Central memory CD8-positive, alpha-beta T cell (primary cell): ENCODE results near the gene TENT4A.

Experiments
- ATAC-seq: fragments of 150-1000 bp; cut with Tn5 transposase; replicated peaks from 2 replicates; pipeline ENCODE4 v1.10.0; 2022; ENCODE audit warnings: mild to moderate bottlenecking, moderate FRiP score, moderate number of reproducible peaks; ENCODE audit not compliant: poor library complexity, severe bottlenecking; ENCODE audit errors: extremely low read depth
- DNase-seq, 2 donors: peaks; one replicate each; pipeline ENCODE4 v3.0.0; 2021; ENCODE audit warnings: low spot score in 2 of 2
- H3K27ac Mint-ChIP-seq: one replicate; pipeline ENCODE4 v1.8.0; 2022; ENCODE audit warnings: low read depth, mild to moderate bottlenecking, moderate library complexity, mixed read lengths
- H3K27me3 Mint-ChIP-seq: one replicate; pipeline ENCODE4 v1.8.0; 2022; ENCODE audit warnings: mixed read lengths
- H3K36me3 Mint-ChIP-seq: one replicate; pipeline ENCODE4 v1.8.0; 2022; ENCODE audit warnings: mild to moderate bottlenecking, moderate library complexity, mixed read lengths; ENCODE audit not compliant: insufficient read depth
- H3K4me1 Mint-ChIP-seq: one replicate; pipeline ENCODE4 v1.8.0; 2022; ENCODE audit warnings: mixed read lengths
- H3K4me3 Mint-ChIP-seq: one replicate; pipeline ENCODE4 v1.8.0; 2022; ENCODE audit warnings: mild to moderate bottlenecking, moderate library complexity, mixed read lengths
- H3K9me3 Mint-ChIP-seq: one replicate; pipeline ENCODE4 v1.8.0; 2022; ENCODE audit warnings: mixed read lengths

TENT4A gene

DNA sequence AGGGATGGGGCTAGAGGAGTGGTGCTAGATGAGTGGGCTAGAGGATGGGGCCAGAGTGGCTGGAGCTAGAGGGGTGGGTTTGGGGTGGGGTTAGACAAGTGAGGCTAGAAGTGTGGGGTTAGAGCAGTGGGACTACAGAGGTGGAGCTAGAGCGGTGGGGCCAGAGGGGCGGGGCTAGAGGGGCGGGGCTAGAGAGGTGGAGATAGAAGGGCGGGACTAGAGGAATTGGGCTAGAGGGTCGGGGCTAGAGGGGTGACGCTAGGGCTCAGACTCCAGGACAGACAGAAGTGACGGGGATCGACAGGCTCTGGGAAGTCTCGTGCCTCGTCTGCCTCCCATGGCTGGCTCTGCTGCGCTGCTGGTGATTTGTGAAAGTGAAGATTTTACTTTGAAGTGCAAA, 31.0 kb upstream of the TENT4A start:
- peaks cover 29% of the 10 kb centered on the region for H3K27me3 Mint-ChIP-seq
- H3K4me3 Mint-ChIP-seq = no peak overlapping the region

DNA sequence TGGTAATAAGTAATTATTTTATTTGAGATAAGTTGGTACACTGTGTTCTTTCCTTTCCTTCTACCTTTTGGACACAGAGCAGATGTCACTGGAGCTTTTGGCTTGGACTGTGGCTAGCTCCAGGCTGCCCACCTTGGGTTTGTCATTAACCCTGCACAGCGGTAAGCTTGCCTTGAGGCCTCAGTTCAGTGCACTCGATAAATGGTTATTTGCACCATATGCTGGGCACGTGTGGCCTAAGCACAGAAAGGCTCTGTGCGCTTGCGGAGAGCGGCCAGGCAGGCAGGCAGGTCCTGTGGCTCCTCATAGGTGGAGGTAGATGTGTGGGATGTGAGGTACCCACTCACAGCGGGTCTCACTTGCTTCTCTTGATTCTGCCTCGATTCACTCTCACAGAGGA, 30.0 kb upstream of the TENT4A start:
- Mint-ChIP-seq H3K36me3 (no peaks in the 10 kb centered on the region), H3K27me3 (peaks cover 39% of the 10 kb centered on the region), H3K9me3 (no peaks in the 10 kb centered on the region), H3K4me3 (no peak overlapping the region), H3K4me1 (peaks cover 6% of the 10 kb centered on the region), H3K27ac (no peak overlapping the region)
- DNase-seq (no peak), ATAC-seq (no peak)

More for the DNA sequence above, 31.0 kb upstream of the TENT4A start:
- ATAC-seq = no peak
- DNase-seq = no peak
- H3K9me3 Mint-ChIP-seq = no peaks in the 10 kb centered on the region
- no peak overlapping the region for H3K27ac Mint-ChIP-seq
- peaks cover under 1% of the 10 kb centered on the region for H3K4me1 Mint-ChIP-seq
- no peaks in the 10 kb centered on the region for H3K36me3 Mint-ChIP-seq

DNA sequence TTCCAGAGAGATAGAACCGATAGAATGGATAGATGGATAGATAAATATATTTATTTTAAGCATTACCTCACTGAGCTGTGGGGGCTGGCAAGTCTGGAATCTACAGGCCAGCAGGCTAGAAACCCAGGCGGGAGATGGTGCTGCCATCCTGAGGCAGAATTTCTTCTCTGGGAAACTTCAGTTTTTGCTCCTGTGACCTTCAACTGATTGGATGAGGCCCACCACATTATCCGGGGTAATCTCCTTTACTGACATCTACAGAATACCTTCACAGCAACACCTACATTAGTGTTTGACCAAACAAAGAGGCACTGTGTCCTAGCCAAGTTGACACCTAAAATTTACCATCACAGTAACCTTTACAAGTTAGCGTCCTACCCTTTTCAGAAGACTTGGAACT, 29.2 kb upstream of the TENT4A start:
- peaks cover 45% of the 10 kb centered on the region for H3K27me3 Mint-ChIP-seq
- no peaks in the 10 kb centered on the region for H3K9me3 Mint-ChIP-seq
- H3K4me1 Mint-ChIP-seq = peaks cover 6% of the 10 kb centered on the region
- no peaks in the 10 kb centered on the region for H3K36me3 Mint-ChIP-seq
- ATAC-seq = no peak
- no peak overlapping the region for H3K4me3 Mint-ChIP-seq
- no peak overlapping the region for H3K27ac Mint-ChIP-seq
- no peak for DNase-seq

DNA sequence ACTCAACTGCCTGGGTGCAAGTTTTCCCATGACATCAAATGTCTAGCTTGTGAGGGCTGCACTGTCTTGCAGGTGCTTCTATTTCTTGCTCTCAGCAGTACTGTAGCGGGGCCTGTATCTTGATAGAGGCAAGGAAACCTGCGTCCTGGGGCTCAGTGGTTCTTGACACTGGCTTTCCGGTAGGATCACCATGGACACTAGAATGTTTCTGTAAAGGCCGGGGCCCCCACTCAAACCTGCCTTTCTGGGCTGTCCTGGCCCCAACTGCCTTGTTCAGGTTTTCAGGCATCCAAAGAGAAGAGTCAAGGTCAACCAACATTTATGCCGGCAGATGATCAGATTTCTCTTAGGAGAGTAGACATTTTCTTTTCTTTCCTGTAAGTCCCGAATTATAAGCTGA, 26.7 kb upstream of the TENT4A start:
- no peak for DNase-seq
- no peaks in the 10 kb centered on the region for H3K9me3 Mint-ChIP-seq
- no peaks in the 10 kb centered on the region for H3K36me3 Mint-ChIP-seq
- no peak for ATAC-seq
- H3K4me3 Mint-ChIP-seq = no peak overlapping the region
- H3K27me3 Mint-ChIP-seq = peaks cover 65% of the 10 kb centered on the region
- H3K27ac Mint-ChIP-seq = no peak overlapping the region
- peaks cover 6% of the 10 kb centered on the region for H3K4me1 Mint-ChIP-seq

DNA sequence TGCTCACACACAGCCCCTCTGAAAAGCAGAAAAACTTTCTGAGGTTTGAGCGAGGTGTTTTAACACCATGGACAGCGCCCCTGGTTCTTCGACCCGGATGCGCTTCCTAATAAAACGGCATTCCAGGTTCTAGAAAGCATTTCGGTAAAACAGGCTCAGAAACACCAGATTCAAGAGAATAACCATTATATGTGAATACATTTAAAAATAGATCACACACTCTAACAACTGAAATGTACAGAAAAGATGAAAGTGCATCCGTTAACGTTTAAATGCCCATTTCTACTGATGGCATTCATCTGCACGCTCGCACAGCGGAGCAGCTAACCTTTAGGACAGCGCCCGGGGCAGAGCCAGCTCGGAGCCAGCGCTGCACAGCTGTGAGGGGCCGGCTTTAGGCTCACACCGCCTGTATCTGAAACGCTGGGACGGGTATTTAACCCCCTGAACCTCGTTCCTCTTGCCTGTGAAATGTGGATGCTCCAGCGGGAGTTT, 26.3 kb upstream of the TENT4A start:
- H3K27me3 Mint-ChIP-seq = peaks cover 68% of the 10 kb centered on the region

DNA sequence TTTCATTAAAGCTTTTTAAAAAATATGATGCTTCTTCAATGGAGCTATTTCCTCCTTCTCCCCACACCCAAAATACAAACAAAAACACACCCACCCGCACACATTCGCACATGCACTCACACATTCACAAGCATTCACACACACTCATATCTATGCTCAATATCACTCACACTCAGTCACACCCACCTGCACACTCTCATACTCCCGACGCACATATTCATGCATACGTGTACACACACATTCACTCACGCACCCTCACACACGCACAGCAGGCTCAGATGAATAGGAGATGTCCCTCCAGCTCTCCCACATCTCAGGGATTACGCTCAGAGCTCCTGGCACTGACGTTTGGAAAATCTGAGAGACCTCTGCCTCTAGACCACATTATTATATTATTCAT, 25.7 kb upstream of the TENT4A start:
- Mint-ChIP-seq H3K27ac (no peak overlapping the region), H3K9me3 (no peaks in the 10 kb centered on the region), H3K4me3 (no peak overlapping the region), H3K27me3 (peaks cover 73% of the 10 kb centered on the region), H3K36me3 (no peaks in the 10 kb centered on the region), H3K4me1 (peaks cover 6% of the 10 kb centered on the region)
- ATAC-seq (no peak), DNase-seq (no peak)

More for the DNA sequence above, 26.3 kb upstream of the TENT4A start:
- H3K9me3 Mint-ChIP-seq = no peaks in the 10 kb centered on the region
- DNase-seq (no peak), ATAC-seq (no peak)
- peaks cover 6% of the 10 kb centered on the region for H3K4me1 Mint-ChIP-seq
- no peak overlapping the region for H3K27ac Mint-ChIP-seq
- no peaks in the 10 kb centered on the region for H3K36me3 Mint-ChIP-seq
- H3K4me3 Mint-ChIP-seq = no peak overlapping the region

DNA sequence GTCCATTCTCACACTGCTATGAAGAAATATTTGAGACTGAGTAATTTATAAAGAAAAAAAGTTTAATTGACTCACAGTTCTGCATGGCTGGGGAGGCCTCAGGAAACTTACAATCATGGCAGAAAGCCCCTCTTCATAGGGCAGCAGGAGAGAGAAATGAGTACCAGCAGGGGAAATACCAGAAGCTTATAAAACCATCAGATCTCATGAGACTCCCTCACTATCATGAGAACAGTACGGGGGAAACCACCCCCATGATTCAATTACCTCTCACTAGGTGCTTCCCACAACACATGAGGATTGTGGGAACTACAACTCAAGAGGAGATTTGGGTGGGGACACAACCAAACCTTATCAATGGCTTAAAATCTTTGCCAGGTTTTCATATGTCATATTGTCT, 20.3 kb upstream of the TENT4A start:
- ATAC-seq (no peak), DNase-seq (no peak)
- H3K9me3 Mint-ChIP-seq = no peaks in the 10 kb centered on the region
- H3K27me3 Mint-ChIP-seq = peaks cover 84% of the 10 kb centered on the region
- H3K4me1 Mint-ChIP-seq = no peaks in the 10 kb centered on the region
- H3K27ac Mint-ChIP-seq = no peak overlapping the region
- peaks cover 1% of the 10 kb centered on the region for H3K36me3 Mint-ChIP-seq
- no peak overlapping the region for H3K4me3 Mint-ChIP-seq

DNA sequence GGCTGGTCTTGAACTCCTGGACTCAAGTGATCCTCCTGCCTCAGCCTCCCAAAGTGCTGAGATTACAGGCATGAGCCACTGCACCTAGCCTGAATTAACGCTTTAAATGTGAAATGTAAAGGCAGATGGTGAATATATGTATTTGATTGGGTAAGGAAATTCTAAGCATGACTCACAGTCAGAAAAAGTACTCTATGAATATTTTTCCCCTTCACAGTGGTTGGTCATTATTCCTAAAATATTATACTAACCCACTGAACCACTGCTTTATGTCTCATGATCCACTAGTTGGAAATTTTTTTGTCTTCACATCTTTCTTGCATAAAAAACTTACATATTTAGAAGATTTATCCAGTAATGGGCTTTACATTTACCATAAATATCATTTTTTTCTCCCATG, 14.5 kb upstream of the TENT4A start:
- DNase-seq (no peak), ATAC-seq (no peak)
- no peak overlapping the region for H3K4me3 Mint-ChIP-seq
- peaks cover 80% of the 10 kb centered on the region for H3K27me3 Mint-ChIP-seq
- peaks cover 1% of the 10 kb centered on the region for H3K36me3 Mint-ChIP-seq
- no peaks in the 10 kb centered on the region for H3K9me3 Mint-ChIP-seq
- no peak overlapping the region for H3K27ac Mint-ChIP-seq
- H3K4me1 Mint-ChIP-seq = no peaks in the 10 kb centered on the region

DNA sequence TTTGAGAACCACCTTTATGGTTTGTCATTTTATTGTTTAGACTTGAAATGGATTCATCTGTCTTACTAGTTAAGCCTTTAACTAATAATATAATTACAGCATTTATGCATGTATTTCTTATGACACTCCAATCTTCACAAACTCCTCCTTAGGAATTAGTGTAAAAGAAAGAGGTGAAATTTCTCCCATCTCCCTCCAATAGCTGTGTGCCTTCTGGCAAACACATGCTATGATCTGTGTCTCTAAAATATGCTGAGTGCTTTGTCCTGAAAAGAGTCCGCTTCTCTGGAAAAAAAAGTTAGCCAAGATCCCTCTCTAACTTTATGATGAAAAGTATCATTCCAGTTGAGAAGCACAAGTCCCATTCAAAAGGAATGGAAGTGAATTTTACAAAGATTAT, 13.9 kb upstream of the TENT4A start:
- Mint-ChIP-seq H3K4me1 (no peaks in the 10 kb centered on the region), H3K27ac (no peak overlapping the region), H3K4me3 (no peak overlapping the region), H3K36me3 (peaks cover 1% of the 10 kb centered on the region), H3K27me3 (peaks cover 74% of the 10 kb centered on the region), H3K9me3 (no peaks in the 10 kb centered on the region)
- no peak for ATAC-seq
- no peak for DNase-seq

DNA sequence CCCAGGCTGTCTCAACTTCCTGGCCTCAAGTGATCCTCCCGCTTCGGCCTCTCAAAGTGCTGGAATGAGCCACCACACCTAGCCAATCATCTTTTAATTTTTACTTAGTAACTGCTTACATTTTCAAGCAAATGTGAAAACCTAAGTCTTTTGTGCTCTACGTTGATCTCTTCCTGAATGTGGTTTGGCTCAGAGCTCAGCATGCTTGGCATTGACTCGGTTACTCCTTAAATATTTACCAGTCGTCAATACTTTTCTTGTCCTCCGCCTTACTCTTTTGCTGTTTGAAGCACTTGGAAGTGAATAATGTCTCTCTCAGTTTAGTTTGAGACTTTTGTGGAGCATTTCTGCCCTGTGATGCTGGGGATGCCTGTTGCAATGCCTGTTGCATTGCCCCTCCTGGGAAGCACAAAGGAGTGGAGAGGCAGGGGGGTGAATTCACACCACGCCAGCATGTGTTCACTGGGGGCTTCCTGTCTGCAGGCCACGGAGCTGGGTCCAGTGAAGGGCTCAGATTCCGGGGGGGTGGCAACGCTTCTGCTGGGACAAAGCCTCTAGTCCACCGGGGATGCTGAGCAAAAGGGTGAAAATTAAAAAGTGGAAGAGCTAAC, 13.1 kb upstream of the TENT4A start:
- no peaks in the 10 kb centered on the region for H3K4me1 Mint-ChIP-seq
- DNase-seq (no peak), ATAC-seq (no peak)
- H3K36me3 Mint-ChIP-seq = peaks cover 1% of the 10 kb centered on the region
- H3K27me3 Mint-ChIP-seq = peaks cover 78% of the 10 kb centered on the region
- H3K27ac Mint-ChIP-seq = no peak overlapping the region
- H3K4me3 Mint-ChIP-seq = no peak overlapping the region
- no peaks in the 10 kb centered on the region for H3K9me3 Mint-ChIP-seq

DNA sequence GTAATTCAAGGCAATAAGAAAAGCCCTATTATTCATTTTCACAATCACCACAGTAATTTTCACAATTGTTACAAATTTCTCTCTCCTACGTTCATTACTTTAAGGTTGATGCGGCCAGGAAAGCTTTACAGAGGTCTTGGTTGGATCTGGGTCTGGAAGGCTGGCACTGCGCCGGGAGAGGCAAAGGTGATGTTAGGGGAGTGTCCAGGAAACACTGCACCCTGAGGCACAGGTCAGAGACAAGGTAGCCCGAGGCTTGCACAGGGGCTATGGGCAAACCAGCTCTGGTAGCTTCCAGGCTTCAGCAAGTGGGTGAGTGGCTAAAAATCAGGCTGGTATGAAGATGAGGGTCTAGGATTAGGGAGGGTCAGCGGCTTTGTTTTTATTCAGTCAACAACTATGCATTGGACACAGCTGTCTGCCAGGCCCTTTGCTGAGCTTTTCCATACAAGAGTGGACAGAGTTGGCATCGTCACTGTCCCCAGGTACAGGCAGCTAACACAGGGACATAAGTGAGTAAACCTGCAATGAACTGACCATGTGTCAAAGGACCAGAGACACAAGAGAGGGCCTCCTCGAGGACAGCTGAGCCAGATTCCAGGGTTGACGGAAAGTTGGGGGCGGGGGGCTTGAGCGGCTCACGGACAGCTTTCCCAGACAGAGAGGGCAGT, 12.4 kb upstream of the TENT4A start:
- ATAC-seq = no peak
- H3K4me1 Mint-ChIP-seq = no peaks in the 10 kb centered on the region

DNA sequence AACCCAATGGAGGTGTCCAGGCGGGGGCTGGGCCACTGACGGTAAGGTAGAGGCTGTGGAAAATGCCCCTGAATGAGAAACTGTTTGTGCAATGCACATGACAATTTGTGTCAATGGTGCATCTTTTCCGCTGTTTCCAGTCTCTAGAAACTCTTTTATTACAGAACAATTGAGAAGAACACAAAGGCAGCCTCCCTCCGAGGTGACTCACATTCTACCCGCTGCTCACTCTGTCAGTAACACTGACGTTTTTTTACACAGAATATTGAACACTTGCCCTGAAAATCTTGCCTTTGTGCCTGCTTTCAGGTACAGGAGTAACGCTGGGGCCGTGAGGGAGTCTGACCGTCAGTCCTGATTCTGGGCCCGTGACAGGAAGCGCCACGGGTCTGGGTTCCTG, 11.7 kb upstream of the TENT4A start:
- Mint-ChIP-seq H3K4me1 (no peaks in the 10 kb centered on the region), H3K4me3 (no peak overlapping the region), H3K27me3 (peaks cover 67% of the 10 kb centered on the region), H3K27ac (no peak overlapping the region), H3K9me3 (no peaks in the 10 kb centered on the region), H3K36me3 (peaks cover 1% of the 10 kb centered on the region)
- DNase-seq (no peak), ATAC-seq (no peak)

More for the DNA sequence above, 12.4 kb upstream of the TENT4A start:
- H3K9me3 Mint-ChIP-seq = no peaks in the 10 kb centered on the region
- no peak for DNase-seq
- peaks cover 74% of the 10 kb centered on the region for H3K27me3 Mint-ChIP-seq
- no peak overlapping the region for H3K4me3 Mint-ChIP-seq
- no peak overlapping the region for H3K27ac Mint-ChIP-seq
- peaks cover 1% of the 10 kb centered on the region for H3K36me3 Mint-ChIP-seq

DNA sequence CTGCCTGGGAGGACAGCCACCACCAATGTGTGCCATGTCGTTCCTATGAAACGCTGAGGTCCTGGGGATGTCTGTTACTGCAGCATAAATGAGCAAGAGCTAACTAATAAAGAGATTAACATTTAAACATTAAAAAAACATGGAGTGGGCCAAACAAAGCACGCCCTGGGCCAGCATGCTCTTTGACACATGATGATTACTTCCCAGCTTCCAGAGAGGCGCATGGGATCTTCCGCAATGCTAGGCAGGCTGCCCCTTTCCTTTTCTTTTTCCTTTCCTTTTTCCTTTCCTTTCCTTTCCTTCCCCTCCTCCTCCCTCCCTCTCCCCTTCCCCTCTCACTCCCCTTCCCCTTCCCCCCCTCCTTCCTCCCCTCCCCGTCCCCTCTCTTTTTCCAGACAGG, 10.6 kb upstream of the TENT4A start:
- no peak for DNase-seq
- no peak for ATAC-seq
- Mint-ChIP-seq H3K4me3 (no peak overlapping the region), H3K27ac (no peak overlapping the region), H3K36me3 (no peaks in the 10 kb centered on the region), H3K4me1 (no peaks in the 10 kb centered on the region), H3K9me3 (no peaks in the 10 kb centered on the region), H3K27me3 (peaks cover 56% of the 10 kb centered on the region)
